ENCODE data around the gene CD46.
"Not testable (repeated sequence)": the region's sequence is repeated elsewhere in the genome, so short reads cannot be mapped to it uniquely, and the experiment has no call there.

The CD46 gene

GRCh38 chr1:207751790-207752455, at the start of gene CD46:
Gene CD46, plus strand, starts transcription at chr1:207752054. Its CDS starts 159 bp downstream, at chr1:207752213.
- DNase-seq (ENCODE audit: low spot score), result peak; percentile 96

- no peak for DNase-seq (ENCODE audit: low spot score)
Observed at GRCh38 chr1:207702317-207702716, 49.5 kb upstream of the CD46 start.

GRCh38 chr1:207703712-207704111, 48.1 kb upstream of the CD46 start:
- no peak for DNase-seq (ENCODE audit: low spot score)

GRCh38 chr1:207708004-207708403, 43.9 kb upstream of the CD46 start:
- DNase-seq (ENCODE audit: low spot score), result not testable (repeated sequence)

DNA sequence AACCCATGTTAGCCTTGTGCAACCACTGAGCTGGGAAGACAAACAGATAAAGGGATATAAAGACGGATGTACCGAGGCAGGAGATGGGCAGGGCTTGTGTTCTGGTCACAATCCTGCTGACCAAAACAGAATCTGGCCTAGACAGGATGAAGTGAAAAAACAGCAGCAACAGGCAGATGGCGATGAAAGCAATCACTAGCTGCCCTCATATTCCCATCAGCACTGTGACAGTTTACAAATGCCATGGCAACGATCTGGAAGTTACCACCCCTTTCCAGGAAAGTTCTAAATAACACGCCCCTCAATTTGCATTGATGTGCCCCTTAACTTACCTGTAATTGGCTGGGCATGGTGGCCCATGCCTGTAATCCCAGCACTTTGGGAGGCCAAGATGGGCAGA, 40.6 kb upstream of the CD46 start:
- peak; percentile 10 for DNase-seq (ENCODE audit: low spot score)

DNA sequence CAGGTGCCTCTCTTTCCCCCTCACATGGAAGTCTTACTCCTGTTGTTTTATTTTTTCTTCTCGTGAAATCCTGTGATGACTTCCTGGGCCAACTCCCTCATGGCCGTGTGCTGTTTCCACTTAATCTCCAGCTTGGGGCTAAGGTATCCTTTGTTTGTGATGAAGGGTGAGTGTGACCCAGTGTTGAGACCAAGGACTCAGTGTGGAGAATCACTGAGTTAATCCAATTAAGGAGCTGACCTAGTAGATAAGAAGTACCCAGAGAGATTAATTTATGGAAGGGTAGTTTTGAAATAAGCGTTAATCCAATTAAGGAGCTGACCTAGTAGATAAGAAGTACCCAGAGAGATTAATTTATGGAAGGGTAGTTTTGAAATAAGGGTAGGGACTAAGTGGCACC, 39.2 kb upstream of the CD46 start:
- not testable (repeated sequence) for DNase-seq (ENCODE audit: low spot score)

DNA sequence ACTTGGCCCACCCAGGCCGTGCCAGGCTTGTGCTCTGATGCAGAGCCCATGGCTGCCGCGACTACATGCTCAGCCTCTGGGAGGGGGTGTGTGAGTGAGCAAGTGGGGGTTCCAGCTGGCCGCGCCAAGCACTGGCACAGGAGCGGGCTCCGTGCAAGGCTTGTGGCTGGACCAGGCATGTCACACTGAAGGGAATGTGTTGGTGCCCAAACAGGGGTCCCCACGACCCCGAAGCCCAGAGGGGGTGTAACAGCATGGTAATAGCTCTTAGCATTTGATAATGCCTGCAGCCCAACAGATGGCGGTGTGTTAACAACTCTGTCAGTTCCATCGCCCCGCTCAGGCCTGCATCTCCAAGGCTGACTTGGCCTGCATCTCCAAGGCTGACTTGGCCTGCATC, 38.3 kb upstream of the CD46 start:
- no peak for DNase-seq (ENCODE audit: low spot score)

DNA sequence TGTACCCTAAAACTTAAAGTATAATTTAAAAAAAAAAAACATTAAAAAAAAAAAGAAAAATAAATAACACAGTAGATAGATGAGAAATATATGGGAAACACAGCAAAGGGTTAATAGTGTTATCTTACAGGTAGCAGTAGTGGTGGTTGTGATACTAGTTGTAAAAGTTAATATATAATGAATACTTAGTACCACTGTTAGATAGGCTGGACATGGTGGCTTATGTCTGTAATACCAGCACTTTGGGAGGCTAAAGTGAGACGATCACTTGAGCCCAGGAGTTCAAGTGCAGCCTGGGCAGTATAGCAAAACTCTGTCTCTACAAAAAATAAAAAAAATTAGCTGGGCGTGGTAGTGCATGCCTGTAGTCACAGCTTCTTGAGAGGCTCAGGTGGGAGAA, 32.6 kb upstream of the CD46 start:
- DNase-seq (ENCODE audit: low spot score), result no peak

GRCh38 chr1:207728200-207728858, 23.5 kb upstream of the CD46 start:
- not testable (repeated sequence) for DNase-seq (ENCODE audit: low spot score)

- not testable (repeated sequence) for DNase-seq (ENCODE audit: low spot score)
Observed at GRCh38 chr1:207737503-207738157, 14.2 kb upstream of the CD46 start.

- not testable (repeated sequence) for DNase-seq (ENCODE audit: low spot score)
Observed at GRCh38 chr1:207738158-207738659, 13.6 kb upstream of the CD46 start.

- no peak for DNase-seq (ENCODE audit: low spot score)
Observed at GRCh38 chr1:207740207-207740606, 11.6 kb upstream of the CD46 start.

GRCh38 chr1:207742850-207743555, 8.9 kb upstream of the CD46 start:
- no peak for DNase-seq (ENCODE audit: low spot score)

DNA sequence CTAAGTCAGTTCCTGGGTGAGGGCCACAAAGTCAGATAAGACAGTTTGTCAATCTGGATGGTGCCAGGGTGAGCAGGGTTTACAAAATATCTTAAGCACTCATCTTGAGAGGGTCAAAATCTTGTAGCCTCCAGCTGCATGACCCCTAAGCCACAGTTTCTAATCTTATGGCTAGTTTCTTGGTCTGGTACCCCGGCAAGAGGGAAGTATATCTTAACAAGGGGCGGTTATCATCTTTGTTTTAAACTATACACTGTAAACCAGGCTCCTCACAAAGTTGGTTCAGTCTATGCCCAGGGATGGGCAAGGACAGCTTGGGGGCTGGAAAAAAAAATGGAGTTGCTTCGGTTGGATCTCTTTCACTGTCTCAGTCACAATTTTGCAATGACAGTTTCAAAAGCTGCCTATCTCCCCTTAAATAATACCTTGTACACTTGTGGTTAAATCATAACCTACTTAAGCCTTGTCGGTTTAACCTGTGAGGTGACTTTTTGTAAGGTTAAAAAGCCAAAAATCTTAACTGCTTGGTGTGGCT, 7.8 kb upstream of the CD46 start:
- no peak for DNase-seq (ENCODE audit: low spot score)

DNA sequence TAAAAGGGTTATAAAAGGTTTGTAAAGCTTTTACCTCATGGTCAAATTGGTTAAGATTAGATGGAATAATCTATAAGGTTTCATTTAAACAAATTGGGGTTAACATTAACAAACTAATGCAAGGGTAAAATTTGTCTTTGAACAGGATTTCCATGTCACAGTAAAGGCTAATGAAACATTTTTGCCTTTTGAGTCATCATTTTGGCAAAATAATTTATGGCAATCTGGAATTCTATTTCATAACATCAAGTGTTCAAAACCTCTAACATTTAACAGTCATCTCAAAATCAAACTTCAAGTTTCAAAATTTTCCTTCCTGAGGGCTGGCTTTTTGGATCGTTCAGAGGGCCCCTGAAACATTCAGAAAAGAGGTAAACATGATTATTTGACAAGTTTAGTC, 6.6 kb upstream of the CD46 start:
- peak; percentile 12 for DNase-seq (ENCODE audit: low spot score)

GRCh38 chr1:207745839-207746767, 5.8 kb upstream of the CD46 start:
- no peak for DNase-seq (ENCODE audit: low spot score)

DNA sequence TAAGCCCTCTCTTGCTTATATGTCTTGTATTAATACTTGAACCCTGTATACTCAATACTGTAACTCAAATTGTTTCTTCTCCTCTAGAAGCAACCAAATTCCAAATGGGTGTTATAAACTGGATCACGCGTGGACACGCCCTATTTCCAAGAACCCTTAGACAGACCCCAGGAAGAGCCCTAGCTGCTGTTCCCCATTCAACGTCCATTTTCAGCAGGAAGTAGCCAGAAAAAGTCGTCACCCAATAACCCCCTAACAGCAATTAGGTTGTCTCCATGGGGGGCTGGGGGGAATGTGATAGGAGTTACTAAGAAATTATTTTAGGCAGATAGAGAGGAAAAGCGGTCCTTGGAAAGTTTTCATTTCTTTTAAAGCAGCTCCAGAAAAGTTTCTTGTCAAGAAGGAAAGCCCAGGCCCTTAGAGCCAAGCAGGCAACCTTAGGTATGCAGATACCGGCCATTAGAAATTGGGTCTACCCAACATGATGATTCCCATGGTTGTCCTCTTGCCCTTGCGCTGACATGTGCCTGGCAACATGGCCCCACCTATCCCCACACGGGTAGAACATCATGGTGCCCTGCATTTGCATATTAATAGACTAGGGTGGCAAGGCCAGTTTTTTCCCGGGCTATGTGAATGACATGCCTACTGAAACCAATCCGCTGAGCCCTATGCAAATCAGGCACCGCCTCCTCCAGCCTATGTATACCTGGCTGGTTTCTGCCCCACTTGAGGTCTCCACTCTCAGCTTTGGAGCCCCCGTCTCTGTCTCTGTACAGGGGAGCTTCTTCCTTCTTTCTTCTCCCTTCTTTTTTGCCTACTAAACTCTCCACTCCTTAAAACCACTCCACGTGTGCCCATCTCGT, 4.0 kb upstream of the CD46 start:
- DNase-seq (ENCODE audit: low spot score), result no peak

DNA sequence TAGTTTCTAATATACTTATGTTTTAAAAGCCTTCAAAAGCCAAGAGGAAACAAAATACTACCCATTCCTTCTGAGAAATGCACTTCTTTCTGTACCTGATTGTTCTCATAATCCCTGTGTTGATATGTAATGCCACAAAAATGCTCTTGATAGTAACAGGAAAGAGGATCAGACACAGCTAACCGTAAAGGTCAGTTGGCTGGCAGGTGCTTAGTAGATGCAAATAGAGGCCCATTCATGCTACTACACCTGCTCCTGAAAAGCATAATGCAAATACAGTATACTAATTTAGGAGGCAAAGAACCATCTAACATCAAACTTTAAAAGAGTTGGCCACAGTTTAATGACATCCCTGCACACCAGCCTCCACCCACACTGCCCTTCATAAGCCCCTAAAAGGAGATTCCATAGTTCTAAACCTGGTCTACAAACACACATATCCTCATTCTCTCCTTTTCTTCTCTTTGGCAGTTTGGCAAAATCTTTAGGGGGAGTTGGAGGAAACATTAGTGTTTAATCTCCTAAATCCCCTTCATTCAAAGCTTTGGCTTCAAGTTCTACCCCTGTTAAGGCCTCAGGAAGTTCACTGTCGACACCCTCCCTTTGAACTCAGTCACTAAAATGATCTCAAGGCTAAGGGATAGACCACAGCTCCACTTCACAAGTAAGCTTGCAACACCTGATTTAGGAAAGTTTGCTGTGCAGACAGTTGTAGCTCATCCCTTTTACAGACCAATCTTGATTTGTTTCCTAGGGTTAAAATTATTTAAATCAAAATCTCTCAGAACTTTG, 2.9 kb upstream of the CD46 start:
- no peak for DNase-seq (ENCODE audit: low spot score)

- DNase-seq (ENCODE audit: low spot score), result no peak
Observed at GRCh38 chr1:207750631-207751305, 1.1 kb upstream of the CD46 start.

Data from AG20443 (cell line).